PC-9 (cell line): ENCODE measurements around the gene DUSP6. TPM values are rescaled to one million over a fixed set of nuclear protein-coding genes. Genes with fewer than 3 reads are reported as not detected.

Experiments
- BruUV-seq: library from RNA; stranded (reverse); fragments of 400-500 nt; replicated peaks from 2 replicates; lab custom pipeline; 2021; lab: Mats Ljungman, UMichigan
- CTCF ChIA-PET: fragments of 300-600 bp; sonication (Branson Sonifier 250); formaldehyde crosslinking; loops from one replicate; lab custom pipeline; 2022; ENCODE audit warnings: antibody characterized with exemption; lab: Charles Lee
- POLR2A ChIA-PET: fragments of 300-600 bp; sonication (Branson Sonifier 250); formaldehyde crosslinking; loops from one replicate; lab custom pipeline; 2022; ENCODE audit warnings: antibody characterized with exemption; ENCODE audit not compliant: unreplicated experiment; lab: Charles Lee
- DNase-seq, 2 experiments: peaks; one replicate each; pipeline versions ENCODE4 v3.0.0 to v3.0.0-alpha.2; 2015 to 2022; ENCODE audit warnings: mixed read lengths in 1 of 2
- H2AFZ ChIP-seq: fragments of 200-600 bp; sonication (generic); 2 replicates; pipeline ENCODE4 v1.8.1; 2017; ENCODE audit warnings: antibody characterized with exemption
- H3F3A ChIP-seq: fragments of 200-600 bp; sonication (generic); 2 replicates; pipeline ENCODE4 v1.8.1; 2017; ENCODE audit warnings: antibody characterized with exemption, mild to moderate bottlenecking, low read depth; ENCODE audit not compliant: insufficient read depth
- H3K27ac ChIP-seq: fragments of 200-600 bp; sonication (generic); 2 replicates; pipeline ENCODE4 v1.6.1; 2016; ENCODE audit warnings: mixed run types
- H3K27me3 ChIP-seq: fragments of 200-600 bp; sonication (generic); 2 replicates; pipeline ENCODE4 v1.6.1; 2016; ENCODE audit warnings: low read depth, mixed run types; ENCODE audit not compliant: insufficient read depth
- H3K36me3 ChIP-seq: fragments of 200-600 bp; sonication (generic); 2 replicates; pipeline ENCODE4 v1.6.1; 2016; ENCODE audit warnings: low read depth, mixed run types
- H3K4me1 ChIP-seq: fragments of 200-600 bp; sonication (generic); replicated peaks from 2 replicates; pipeline ENCODE4 v1.6.1; 2016; ENCODE audit warnings: mixed run types; ENCODE audit not compliant: insufficient read depth
- H3K4me2 ChIP-seq: fragments of 200-600 bp; sonication (generic); 2 replicates; pipeline ENCODE4 v1.6.1; 2017; ENCODE audit warnings: mixed run types
- H3K4me3 ChIP-seq: fragments of 200-600 bp; sonication (generic); 2 replicates; pipeline ENCODE4 v1.6.1; 2016; ENCODE audit warnings: mixed run types
- H3K79me2 ChIP-seq: fragments of 200-600 bp; sonication (generic); 2 replicates; pipeline ENCODE4 v1.6.1; 2017; ENCODE audit warnings: low read depth, mixed run types
- H3K9me2 ChIP-seq: fragments of 200-600 bp; sonication (generic); 2 replicates; pipeline ENCODE4 v1.8.1; 2017; ENCODE audit warnings: mild to moderate bottlenecking; ENCODE audit not compliant: insufficient read depth
- H3K9me3 ChIP-seq: fragments of 200-600 bp; sonication (generic); 2 replicates; pipeline ENCODE4 v1.8.1; 2016; ENCODE audit warnings: low read depth; ENCODE audit not compliant: insufficient read depth
- H4K20me1 ChIP-seq: fragments of 200-600 bp; sonication (generic); 2 replicates; pipeline ENCODE4 v1.8.1; 2017; ENCODE audit not compliant: insufficient read depth
- EZH2 ChIP-seq: fragments of 200-600 bp; sonication (generic); IDR thresholded peaks from 2 replicates; pipeline ENCODE4 v1.8.0; 2017; ENCODE audit warnings: antibody characterized with exemption, low read depth
- intact Hi-C: fragments of 100-400 bp; cut with micrococcal nuclease; formaldehyde crosslinking; loops from one replicate; pipeline ENCODE4 v1.10.0; 2022; ENCODE audit not compliant: unreplicated experiment
- total RNA-seq: library from RNA; stranded (reverse); gene quantifications from 2 replicates; pipeline ENCODE4 v1.2.3, GENCODE V29; 2021
- TF ChIP-seq, protein P1 (sequence below): fragments of 200-600 bp; sonication (generic); conservative IDR thresholded peaks from 2 replicates; pipeline ENCODE4 v1.6.1; 2017; ENCODE audit warnings: mixed run types, antibody characterized with exemption, mild to moderate bottlenecking, moderate library complexity

DUSP6 gene
- total RNA-seq, 1 experiment from 2014 or later = 14.1 TPM

DNA sequence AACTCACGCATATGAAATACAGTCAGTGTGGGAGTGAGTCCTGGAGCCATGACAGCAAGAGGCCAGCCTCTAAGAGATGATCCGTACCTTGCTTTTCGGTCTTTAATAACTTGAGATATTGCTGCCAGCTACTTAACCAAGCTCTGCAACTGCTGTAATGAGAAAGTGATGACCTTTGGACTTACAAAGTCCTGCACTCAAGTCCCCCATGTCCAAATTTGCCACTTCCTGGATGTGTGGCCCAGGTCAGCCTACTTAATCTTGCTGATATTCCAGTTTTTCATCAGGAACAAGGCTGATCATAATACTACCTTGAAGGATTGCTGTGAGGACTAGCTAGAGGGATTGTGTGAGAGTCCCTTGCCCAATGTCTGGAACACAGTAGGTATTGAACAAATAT, 33.8 kb upstream of the DUSP6 start:
- no peak for DNase-seq
- H3K36me3 ChIP-seq = no peaks in the 10 kb centered on the region
- H3K27ac ChIP-seq = no peak overlapping the region
- POLR2A ChIA-PET = no interaction called here
- no peak overlapping the region for H3K4me3 ChIP-seq
- BruUV-seq = no TSS peak
- intact Hi-C loops = no loop called here
- no peak overlapping the region for H2AFZ ChIP-seq
- CTCF ChIA-PET = no interaction called here
- H3K9me3 ChIP-seq = no peaks in the 10 kb centered on the region
- no peaks in the 10 kb centered on the region for H3K9me2 ChIP-seq
- no peak overlapping the region for H3K4me2 ChIP-seq
- no peaks in the 10 kb centered on the region for H3K27me3 ChIP-seq
- peaks cover 24% of the 10 kb centered on the region; the same call in 1 of the 2 replicates for H3F3A ChIP-seq
- TF ChIP-seq, protein P1, sequence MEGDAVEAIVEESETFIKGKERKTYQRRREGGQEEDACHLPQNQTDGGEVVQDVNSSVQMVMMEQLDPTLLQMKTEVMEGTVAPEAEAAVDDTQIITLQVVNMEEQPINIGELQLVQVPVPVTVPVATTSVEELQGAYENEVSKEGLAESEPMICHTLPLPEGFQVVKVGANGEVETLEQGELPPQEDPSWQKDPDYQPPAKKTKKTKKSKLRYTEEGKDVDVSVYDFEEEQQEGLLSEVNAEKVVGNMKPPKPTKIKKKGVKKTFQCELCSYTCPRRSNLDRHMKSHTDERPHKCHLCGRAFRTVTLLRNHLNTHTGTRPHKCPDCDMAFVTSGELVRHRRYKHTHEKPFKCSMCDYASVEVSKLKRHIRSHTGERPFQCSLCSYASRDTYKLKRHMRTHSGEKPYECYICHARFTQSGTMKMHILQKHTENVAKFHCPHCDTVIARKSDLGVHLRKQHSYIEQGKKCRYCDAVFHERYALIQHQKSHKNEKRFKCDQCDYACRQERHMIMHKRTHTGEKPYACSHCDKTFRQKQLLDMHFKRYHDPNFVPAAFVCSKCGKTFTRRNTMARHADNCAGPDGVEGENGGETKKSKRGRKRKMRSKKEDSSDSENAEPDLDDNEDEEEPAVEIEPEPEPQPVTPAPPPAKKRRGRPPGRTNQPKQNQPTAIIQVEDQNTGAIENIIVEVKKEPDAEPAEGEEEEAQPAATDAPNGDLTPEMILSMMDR = no peak
- no peak for TF ChIP-seq EZH2
- H3K79me2 ChIP-seq = no peaks in the 10 kb centered on the region
- no peaks in the 10 kb centered on the region for H4K20me1 ChIP-seq
- H3K4me1 ChIP-seq = peaks cover 49% of the 10 kb centered on the region

DNA sequence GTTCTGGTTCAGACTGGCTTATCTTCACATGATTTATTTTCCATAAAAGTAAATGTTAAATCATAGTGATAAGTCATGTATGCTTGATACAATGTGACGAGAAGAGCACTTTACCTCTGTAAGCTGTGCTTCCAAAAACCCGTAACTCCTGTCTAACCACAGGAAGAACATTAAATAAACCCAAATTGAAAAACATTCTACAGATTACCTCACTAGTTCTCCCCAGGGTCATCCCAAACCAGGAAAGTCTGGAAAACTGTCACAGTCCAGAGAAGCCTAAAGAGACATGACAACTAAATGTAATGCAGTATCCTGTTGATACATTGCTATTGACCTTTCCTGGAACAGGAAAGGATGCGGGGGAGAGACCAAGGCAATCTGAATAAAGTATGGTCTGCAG, 32.5 kb upstream of the DUSP6 start:
- no TSS peak for BruUV-seq
- Histone ChIP-seq H3K9me3 (no peaks in the 10 kb centered on the region), H3K27me3 (no peaks in the 10 kb centered on the region), H3F3A (peaks cover 15% of the 10 kb centered on the region; the same call in 1 of the 2 replicates), H3K9me2 (no peaks in the 10 kb centered on the region), H3K4me1 (peaks cover 36% of the 10 kb centered on the region), H3K27ac (peak overlapping the region; percentile 11; the same call in 1 of the 2 replicates), H3K36me3 (no peaks in the 10 kb centered on the region), H2AFZ (no peak overlapping the region), H3K79me2 (no peaks in the 10 kb centered on the region), H4K20me1 (no peaks in the 10 kb centered on the region), H3K4me3 (0 out of 2 replicates have a peak overlapping the region, but pooled peaks have one; percentile 15), H3K4me2 (peak overlapping the region; percentile 53)
- no peak for DNase-seq
- ChIA-PET CTCF (interaction anchor here (0.7 kb wide), 1 partner anchor 450 kb away, joined by 4 read pairs; no protein-coding TSS in a partner anchor), POLR2A (no interaction called here)
- intact Hi-C loops = no loop called here
- TF ChIP-seq EZH2 = no peak
- TF ChIP-seq, protein P1 = no peak

DNA sequence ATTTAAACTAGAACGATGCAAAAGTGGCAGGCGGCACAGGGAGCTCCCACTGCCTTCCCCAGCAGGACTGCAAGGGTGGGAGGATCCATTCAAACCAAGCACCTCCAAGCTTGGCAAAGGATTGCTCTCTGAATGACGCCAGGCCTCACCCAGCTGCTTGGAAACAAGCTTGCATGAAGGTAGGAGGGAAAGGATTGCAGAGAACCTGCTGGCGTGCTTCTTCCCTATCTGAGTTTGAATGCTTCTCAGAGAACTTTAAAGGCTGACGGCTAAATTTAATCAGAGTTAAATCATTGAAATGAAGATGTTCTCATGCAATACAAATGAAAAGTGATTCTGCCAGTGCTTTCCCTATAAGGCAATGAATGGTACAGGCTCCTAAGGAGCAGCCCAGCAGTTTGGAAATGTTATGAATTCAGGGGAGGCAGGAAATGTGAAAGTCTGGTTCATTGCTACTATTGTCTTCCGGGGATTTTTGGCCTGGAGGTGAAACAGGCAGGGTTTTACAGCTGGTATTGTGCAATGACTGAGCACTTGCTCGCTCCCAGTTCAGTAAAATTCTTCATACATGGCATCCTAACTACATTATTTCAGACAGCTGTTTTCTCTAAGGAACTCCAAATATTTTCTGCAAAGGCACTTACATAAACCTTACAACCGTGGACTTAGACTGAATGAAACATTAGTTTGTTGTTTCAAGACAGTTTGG, 31.9 kb upstream of the DUSP6 start:
- Histone ChIP-seq H4K20me1 (no peaks in the 10 kb centered on the region), H3K9me2 (no peaks in the 10 kb centered on the region), H3K79me2 (no peaks in the 10 kb centered on the region), H3K4me3 (0 out of 2 replicates have a peak overlapping the region, but pooled peaks have one; percentile 15), H3K9me3 (no peaks in the 10 kb centered on the region), H3K27me3 (no peaks in the 10 kb centered on the region), H2AFZ (no peak overlapping the region), H3K4me2 (peak overlapping the region; percentile 53), H3K4me1 (peaks cover 33% of the 10 kb centered on the region), H3K27ac (peak overlapping the region; percentile 11; the same call in 1 of the 2 replicates), H3F3A (peaks cover 11% of the 10 kb centered on the region; the same call in 1 of the 2 replicates), H3K36me3 (no peaks in the 10 kb centered on the region)
- no TSS peak for BruUV-seq
- POLR2A ChIA-PET = no interaction called here
- no peak for TF ChIP-seq EZH2
- TF ChIP-seq, protein P1 = no peak
- intact Hi-C loops = no loop called here
- CTCF ChIA-PET = no interaction called here
- peak; percentile 18 to 61 for DNase-seq
